A549 (cell line): ENCODE results near the gene HNRNPK.

Source experiments
- BHLHE40 ChIP-seq: IDR thresholded peaks from 2 replicates; pipeline ENCODE4 v1.6.1; 2012; ENCODE audit warnings: low read depth, low read length, inconsistent platforms
- CBX8 ChIP-seq: fragments of 200-600 bp; sonication (generic); IDR thresholded peaks from 2 replicates; pipeline ENCODE4 v1.6.1; 2016
- CTCF ChIP-seq: fragments of >200 bp; sonication (Bioruptor Twin); formaldehyde crosslinking; IDR thresholded peaks from 3 replicates; pipeline ENCODE4 v1.5.1; 2016
- EP300 ChIP-seq, 2 experiments: fragments of >200 bp; sonication (Bioruptor Twin); formaldehyde crosslinking; IDR thresholded peaks; 2 replicates in 1 of 2; 3 replicates in 1 of 2; pipeline ENCODE4 v1.6.1; 2016 to 2017
- HEYL ChIP-seq: fragments of 250-450 bp; sonication (Bioruptor Pico); IDR thresholded peaks from 2 replicates; pipeline ENCODE4 v1.8.0; 2021; ENCODE audit warnings: mild to moderate bottlenecking, moderate library complexity
- MAZ ChIP-seq: fragments of 150-350 bp; IDR thresholded peaks from 2 replicates; pipeline ENCODE4 v1.6.1; 2014; ENCODE audit warnings: antibody characterized with exemption, low read depth, low read length, borderline replicate concordance
- NPAS2 ChIP-seq: fragments of 250-450 bp; sonication (Bioruptor Pico); IDR thresholded peaks from 2 replicates; pipeline ENCODE4 v1.8.0; 2022; ENCODE audit warnings: mild to moderate bottlenecking, moderate library complexity, borderline replicate concordance
- POLR2A ChIP-seq: IDR thresholded peaks from 2 replicates; pipeline ENCODE4 v1.6.1; 2012; ENCODE audit warnings: mild to moderate bottlenecking, low read length
- POLR2AphosphoS2 ChIP-seq: conservative IDR thresholded peaks from 2 replicates; pipeline ENCODE4 v1.6.1; 2012; ENCODE audit warnings: low read length, improper control_type of control experiment, inconsistent platforms
- RAD21 ChIP-seq, 2 experiments: fragments of >200 bp in 1 of 2; sonication (Bioruptor Twin) in 1 of 2; formaldehyde crosslinking in 1 of 2; IDR thresholded peaks in 1 of 2; conservative IDR thresholded peaks in 1 of 2; 2 replicates in 1 of 2; 3 replicates in 1 of 2; pipeline ENCODE4 v1.6.1; 2012 to 2018; ENCODE audit warnings: inconsistent platforms in 1 of 2
- REST ChIP-seq: fragments of 200-600 bp; sonication (generic); IDR thresholded peaks from 2 replicates; pipeline ENCODE4 v1.6.1; 2016; ENCODE audit warnings: antibody characterized with exemption, mild to moderate bottlenecking, moderate library complexity
- RFX5 ChIP-seq: fragments of 450-650 bp; IDR thresholded peaks from 2 replicates; pipeline ENCODE4 v1.7.1; 2014; ENCODE audit warnings: antibody characterized with exemption, mild to moderate bottlenecking, moderate library complexity
- RNF2 ChIP-seq: fragments of 200-600 bp; sonication (generic); IDR thresholded peaks from 2 replicates; pipeline ENCODE4 v1.6.1; 2016; ENCODE audit warnings: low read depth, mild to moderate bottlenecking, antibody characterized with exemption, moderate library complexity, borderline replicate concordance

GRCh38 chr9:83996126-83996525 is 16.1 kb upstream of the HNRNPK start:
- TF ChIP-seq MAZ (no peak), POLR2A (no peak), EP300 (IDR thresholded peaks at IDR 0.05) (no peak), CTCF (no peak), REST (no peak), NPAS2 (CRISPR knock-in tag) (no peak), CBX8 (no peak), POLR2AphosphoS2 (no peak), BHLHE40 (no peak), HEYL (CRISPR knock-in tag) (no peak), RAD21 (conservative IDR thresholded peaks at IDR 0.05 in 1 of 2, IDR thresholded peaks at IDR 0.05 in 1 of 2) (no peak), RNF2 (no peak), RFX5 (no peak)
